Activated T-cell treated with anti-CD3 and anti-CD28 coated beads, Interleukin-2, amount 50 U/mL, for 48 hours (primary cell): ENCODE measurements around the gene WDR20.
"Not testable (repeated sequence)": the region's sequence is repeated elsewhere in the genome, so short reads cannot be mapped to it uniquely, and the experiment has no call there.

Experiments
- DNase-seq, 2 experiments: peaks; one replicate each; pipeline ENCODE4 v3.0.0-alpha.2; 2020

Gene WDR20

GRCh38 chr14:102243795-102244194, 104.1 kb downstream of the WDR20 start:
- DNase-seq = not testable (repeated sequence)

DNA sequence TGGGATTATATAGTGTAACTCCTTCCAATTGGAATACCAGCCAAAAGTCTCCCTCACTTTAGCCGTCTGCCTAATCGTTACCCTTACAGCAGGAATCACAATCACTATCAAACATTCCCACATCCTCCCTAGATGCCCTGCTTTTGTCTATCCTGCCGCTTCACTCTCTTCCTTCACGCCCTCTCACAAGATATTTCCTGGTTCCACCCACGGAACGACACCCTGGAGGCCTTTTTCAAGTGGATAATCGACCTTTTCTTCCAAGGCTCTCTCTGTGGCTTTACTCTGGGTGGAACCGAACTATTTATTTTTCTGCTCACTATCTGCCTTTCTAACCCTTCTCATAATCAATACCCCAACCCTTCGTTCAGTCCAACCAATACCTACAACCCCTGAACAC, 106.4 kb downstream of the WDR20 start:
- DNase-seq = no peak

GRCh38 chr14:102248121-102248520, 108.4 kb downstream of the WDR20 start:
- DNase-seq = no peak

DNA sequence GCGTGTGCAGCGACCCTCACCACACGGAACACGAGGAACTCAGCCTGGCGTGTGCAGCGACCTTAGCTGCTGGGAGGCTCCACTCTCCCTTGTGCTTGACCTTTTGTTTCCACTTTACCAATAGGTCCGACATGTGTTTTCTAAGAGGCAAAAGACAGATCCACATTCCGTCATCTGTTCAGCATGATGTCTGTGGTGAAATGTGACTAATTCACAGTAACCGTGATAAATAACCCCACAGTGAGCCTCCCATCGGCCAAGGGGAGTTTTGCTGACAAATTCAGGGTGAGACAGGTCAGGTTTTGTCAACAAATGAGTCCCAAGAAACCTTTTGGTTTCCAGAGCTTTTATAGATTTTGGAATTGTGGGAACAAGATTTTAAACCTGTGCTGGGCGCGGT, 109.3 kb downstream of the WDR20 start:
- DNase-seq = no peak

DNA sequence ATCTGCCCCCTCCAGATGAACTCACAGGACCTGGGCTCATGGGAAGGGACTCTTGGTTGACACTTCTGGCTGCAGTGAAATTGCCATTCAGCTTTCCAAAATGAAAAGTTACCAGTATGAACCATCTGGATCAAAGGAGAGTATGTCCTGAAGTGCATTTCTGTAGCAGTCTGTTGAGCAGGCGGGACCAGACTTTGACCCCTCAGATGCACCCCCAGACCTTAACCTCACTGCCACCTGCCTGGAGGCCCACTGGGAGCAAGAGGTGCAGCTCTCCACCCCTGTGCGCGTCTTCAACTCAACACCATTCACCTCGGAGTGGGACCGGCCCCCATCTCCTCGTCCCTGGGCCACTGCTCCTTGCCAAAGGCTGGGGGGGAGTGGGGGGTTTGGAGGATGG, 110.3 kb downstream of the WDR20 start:
- no peak for DNase-seq

- DNase-seq = no peak
Observed at GRCh38 chr14:102250636-102251035, 110.9 kb downstream of the WDR20 start.

DNA sequence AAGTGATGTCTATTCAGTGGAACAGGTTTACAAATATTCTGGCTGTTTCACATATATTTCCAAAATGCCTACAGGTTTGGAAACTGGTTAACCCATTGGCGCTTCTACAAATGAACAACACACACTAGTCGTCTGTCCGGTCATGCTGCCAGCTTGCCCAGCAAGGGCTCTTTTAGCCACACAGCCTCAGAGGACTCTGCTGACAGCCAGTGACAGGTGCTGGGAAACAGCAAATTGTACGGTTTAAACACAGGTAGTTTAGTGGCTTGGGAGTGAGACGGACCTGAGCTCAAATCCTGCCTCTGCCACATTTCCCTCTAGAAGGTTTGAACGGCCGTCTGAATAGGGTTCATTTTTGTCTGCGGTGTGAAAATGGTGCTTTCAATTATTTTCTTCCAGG, 111.5 kb downstream of the WDR20 start:
- no peak for DNase-seq

DNA sequence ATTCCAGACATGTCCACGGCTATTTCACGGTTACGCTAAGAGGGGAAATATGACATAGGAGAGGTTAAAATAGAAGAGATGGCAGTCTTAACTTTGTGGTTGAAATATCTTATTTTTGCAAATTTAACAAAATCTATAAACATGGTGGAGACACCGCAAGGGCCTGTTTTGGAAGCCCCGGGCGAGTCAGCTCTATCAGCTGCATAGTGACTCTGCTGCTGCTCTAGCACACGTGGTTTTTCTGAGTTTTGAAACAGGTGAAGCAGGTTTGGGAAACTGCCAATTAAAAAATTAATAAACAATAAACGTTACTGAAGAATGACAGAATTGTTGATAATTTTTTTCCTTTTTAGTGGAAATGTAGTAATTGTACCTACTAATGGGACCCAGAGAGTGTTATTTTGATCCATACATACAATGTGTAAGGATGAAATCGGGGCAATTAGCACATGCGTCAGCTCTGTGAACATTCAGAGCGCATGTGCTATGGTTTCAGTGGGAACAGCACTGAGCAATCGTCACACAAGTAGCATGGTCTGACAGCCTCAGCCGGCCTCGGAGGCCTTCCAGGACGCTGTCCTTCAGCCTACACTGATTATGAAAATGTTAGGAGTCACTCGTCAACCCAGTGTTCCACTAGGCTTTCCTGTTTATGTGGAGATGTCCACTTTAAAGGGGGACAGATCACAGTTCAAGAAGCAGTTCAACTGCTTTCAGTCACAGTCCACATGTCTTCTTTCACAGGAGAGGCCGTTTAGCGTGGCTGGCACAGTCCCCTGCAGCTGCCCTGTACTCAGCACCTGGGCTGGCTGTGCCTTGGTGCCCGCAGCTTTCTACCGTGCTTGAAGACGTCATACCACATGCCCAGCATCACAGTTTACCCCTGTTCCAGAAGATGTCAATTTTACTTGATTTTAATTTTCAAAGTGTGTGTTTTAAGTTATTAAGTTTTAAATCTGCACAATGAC, 113.4 kb downstream of the WDR20 start:
- DNase-seq = no peak

GRCh38 chr14:102255401-102256190, 115.9 kb downstream of the WDR20 start:
- DNase-seq = no peak

- DNase-seq = no peak
Observed at GRCh38 chr14:102256716-102257115, 117.0 kb downstream of the WDR20 start.

DNA sequence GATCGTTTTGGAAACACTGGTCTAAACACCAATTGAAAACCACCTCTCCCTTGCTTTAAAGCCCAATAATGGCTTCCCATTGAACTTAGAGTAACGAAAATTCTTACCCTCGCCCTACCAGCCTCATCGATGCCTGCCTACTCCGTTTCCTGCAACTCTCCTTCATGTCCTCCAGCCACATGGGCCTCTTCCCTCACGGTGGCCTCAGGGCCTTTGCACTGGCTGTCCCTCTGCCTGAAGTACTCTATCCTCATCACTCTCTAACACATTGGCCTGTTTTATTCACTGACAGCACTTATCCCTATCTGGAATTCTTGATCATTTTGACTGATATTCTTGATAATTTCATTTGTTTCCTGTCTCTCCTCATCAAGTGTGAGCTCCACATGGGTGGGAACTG, 118.4 kb downstream of the WDR20 start:
- no peak for DNase-seq
